GM10266 (cell line): ENCODE measurements around the gene FURIN.
A peak's percentile ranks its signal among the peaks of the same experiment; 100 is the strongest.

Experiments
- DNase-seq: peaks from one replicate; pipeline ENCODE4 v3.0.0; 2012; ENCODE audit errors: extremely low spot score
- TF ChIP-seq, protein P1 (sequence below): IDR thresholded peaks from 2 replicates; pipeline ENCODE4 v1.5.1; 2012; ENCODE audit warnings: mild to moderate bottlenecking, low read depth; ENCODE audit not compliant: control insufficient read depth, insufficient read depth; ENCODE audit errors: missing control alignments

FURIN gene

GRCh38 chr15:90826886-90827435 lies 41.4 kb upstream of the FURIN start:
- TF ChIP-seq, protein P1, sequence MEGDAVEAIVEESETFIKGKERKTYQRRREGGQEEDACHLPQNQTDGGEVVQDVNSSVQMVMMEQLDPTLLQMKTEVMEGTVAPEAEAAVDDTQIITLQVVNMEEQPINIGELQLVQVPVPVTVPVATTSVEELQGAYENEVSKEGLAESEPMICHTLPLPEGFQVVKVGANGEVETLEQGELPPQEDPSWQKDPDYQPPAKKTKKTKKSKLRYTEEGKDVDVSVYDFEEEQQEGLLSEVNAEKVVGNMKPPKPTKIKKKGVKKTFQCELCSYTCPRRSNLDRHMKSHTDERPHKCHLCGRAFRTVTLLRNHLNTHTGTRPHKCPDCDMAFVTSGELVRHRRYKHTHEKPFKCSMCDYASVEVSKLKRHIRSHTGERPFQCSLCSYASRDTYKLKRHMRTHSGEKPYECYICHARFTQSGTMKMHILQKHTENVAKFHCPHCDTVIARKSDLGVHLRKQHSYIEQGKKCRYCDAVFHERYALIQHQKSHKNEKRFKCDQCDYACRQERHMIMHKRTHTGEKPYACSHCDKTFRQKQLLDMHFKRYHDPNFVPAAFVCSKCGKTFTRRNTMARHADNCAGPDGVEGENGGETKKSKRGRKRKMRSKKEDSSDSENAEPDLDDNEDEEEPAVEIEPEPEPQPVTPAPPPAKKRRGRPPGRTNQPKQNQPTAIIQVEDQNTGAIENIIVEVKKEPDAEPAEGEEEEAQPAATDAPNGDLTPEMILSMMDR, result no peak
- DNase-seq, result no peak

- DNase-seq, result no peak
- TF ChIP-seq, protein P1, result no peak
These were observed 40.3 kb upstream of the FURIN start for GRCh38 chr15:90828111-90828510.

- TF ChIP-seq, protein P1, result no peak
- no peak for DNase-seq
These were observed 39.3 kb upstream of the FURIN start for GRCh38 chr15:90829126-90829525.

- TF ChIP-seq, protein P1, result no peak
- DNase-seq, result peak; percentile 62
These were observed 38.4 kb upstream of the FURIN start for GRCh38 chr15:90829942-90830440.

GRCh38 chr15:90834626-90835025 lies 33.8 kb upstream of the FURIN start:
- no peak for DNase-seq
- TF ChIP-seq, protein P1, result no peak

DNA sequence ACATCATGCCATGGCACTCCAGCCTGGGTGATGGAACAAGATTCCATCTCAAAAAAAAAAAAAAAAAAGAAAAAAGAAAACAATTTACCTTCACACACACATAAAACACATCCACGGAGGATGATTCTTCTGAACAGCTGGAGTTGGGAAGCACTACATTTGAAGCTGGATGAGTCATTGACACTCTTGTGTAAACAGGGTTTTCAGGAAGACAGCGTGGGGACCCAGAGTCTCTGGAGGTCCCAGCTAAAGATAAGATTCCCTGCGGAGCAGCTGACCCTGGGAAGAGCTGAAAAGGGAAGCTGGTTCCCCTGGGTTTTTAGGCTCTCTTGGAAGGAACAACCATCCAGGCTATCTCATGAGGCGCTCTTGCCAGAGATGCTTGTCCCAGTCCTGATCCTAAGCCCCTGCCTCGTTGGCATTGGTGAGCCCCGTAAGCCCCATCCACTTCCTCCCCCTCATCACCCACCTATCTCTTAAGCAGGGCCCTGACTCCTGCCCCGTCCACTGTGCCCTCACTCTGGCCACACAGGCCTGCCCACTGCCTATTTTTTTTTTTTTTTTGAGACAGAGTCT lies 32.0 kb upstream of the FURIN start:
- no peak for DNase-seq
- TF ChIP-seq, protein P1, result no peak

GRCh38 chr15:90837094-90837493 lies 31.3 kb upstream of the FURIN start:
- TF ChIP-seq, protein P1, result no peak
- DNase-seq, result no peak
